GM18867 (cell line): ENCODE data around the gene RABEP2.
"Not testable (repeated sequence)": the region's sequence is repeated elsewhere in the genome, so short reads cannot be mapped to it uniquely, and the experiment has no call there.

Source experiments
- ATAC-seq: cut with Tn5 transposase; IDR thresholded peaks from one replicate; pipeline ENCODE4 v1.9.1; 2021; ENCODE audit warnings: mild to moderate bottlenecking, moderate library complexity; ENCODE audit not compliant: unreplicated experiment

The RABEP2 gene

GRCh38 chr16:28879841-28880588 lies 45.0 kb downstream of the RABEP2 start:
- ATAC-seq = peak; percentile 83

- ATAC-seq = peak; percentile 33
These were observed 45.7 kb downstream of the RABEP2 start for GRCh38 chr16:28879261-28879840.

- ATAC-seq = no peak
These were observed 46.7 kb downstream of the RABEP2 start, which contains the start of gene ATP2A1 for GRCh38 chr16:28878083-28878926. TSS of gene ATP2A1 (plus strand) at chr16:28878488. CDS start at chr16:28878672, 184 bp downstream.

- ATAC-seq = no peak
These were observed 47.4 kb downstream of the RABEP2 start for GRCh38 chr16:28877655-28878000.

GRCh38 chr16:28876973-28877654 lies 47.9 kb downstream of the RABEP2 start:
- no peak for ATAC-seq

- no peak for ATAC-seq
These were observed 48.9 kb downstream of the RABEP2 start for GRCh38 chr16:28876019-28876659.

- ATAC-seq = no peak
These were observed 49.7 kb downstream of the RABEP2 start for GRCh38 chr16:28875134-28876018.

- no peak for ATAC-seq
These were observed 50.6 kb downstream of the RABEP2 start for GRCh38 chr16:28874406-28874805.

- no peak for ATAC-seq
These were observed 51.4 kb downstream of the RABEP2 start for GRCh38 chr16:28873543-28874201.

GRCh38 chr16:28872952-28873351 lies 52.1 kb downstream of the RABEP2 start:
- no peak for ATAC-seq

GRCh38 chr16:28869201-28869600 lies 55.8 kb downstream of the RABEP2 start:
- no peak for ATAC-seq

- not testable (repeated sequence) for ATAC-seq
These were observed 57.4 kb downstream of the RABEP2 start for GRCh38 chr16:28867646-28868045.

- no peak for ATAC-seq
These were observed 57.8 kb downstream of the RABEP2 start for GRCh38 chr16:28867241-28867640.

GRCh38 chr16:28866454-28866804 lies 58.6 kb downstream of the RABEP2 start:
- no peak for ATAC-seq

GRCh38 chr16:28865722-28866453 lies 59.1 kb downstream of the RABEP2 start:
- no peak for ATAC-seq

GRCh38 chr16:28865001-28865688 lies 59.9 kb downstream of the RABEP2 start:
- no peak for ATAC-seq

- ATAC-seq = no peak
These were observed 60.9 kb downstream of the RABEP2 start for GRCh38 chr16:28863929-28864793.
